ENCODE data around the gene PDZD4. TPM values are rescaled to one million over a fixed set of nuclear protein-coding genes. Genes with fewer than 3 reads are reported as not detected.

Gene PDZD4
- total and polyA plus RNA-seq, 10 donors: 3.7 to 21.8 (median 10.6) TPM

DNA sequence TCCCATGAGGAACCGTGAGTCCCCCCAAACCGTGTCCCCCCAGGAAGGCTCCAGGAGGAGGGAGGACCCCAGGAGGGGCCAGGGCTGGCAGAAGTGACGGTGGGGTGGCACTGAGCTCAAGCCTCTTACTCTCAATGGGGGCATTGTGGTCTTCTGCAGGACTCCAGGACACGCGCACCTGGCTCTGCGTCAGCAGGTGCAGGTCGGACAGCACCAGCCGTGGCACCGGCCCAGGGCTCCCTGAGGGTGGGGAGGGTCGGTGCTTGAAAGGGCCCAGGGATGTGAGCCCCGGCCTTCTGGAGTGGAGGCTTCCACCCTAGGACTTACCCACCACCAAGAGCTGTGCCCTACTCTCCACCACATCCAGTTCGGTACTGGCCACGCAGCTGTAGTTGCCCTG lies 37.3 kb upstream of the PDZD4 start:
- intact Hi-C loops (cut with DNase I; ENCODE audit: low total_unique reads): no loop called here
- no peak overlapping the region for H3K27ac ChIP-seq
- WGBS, 5 donors: 85 to 95% (median 90%) methylated on average over 3 to 13 of the region's 13 CpGs
- TF ChIP-seq POLR2AphosphoS5 (IDR thresholded peaks at IDR 0.05): no peak
- TF ChIP-seq, protein P1, sequence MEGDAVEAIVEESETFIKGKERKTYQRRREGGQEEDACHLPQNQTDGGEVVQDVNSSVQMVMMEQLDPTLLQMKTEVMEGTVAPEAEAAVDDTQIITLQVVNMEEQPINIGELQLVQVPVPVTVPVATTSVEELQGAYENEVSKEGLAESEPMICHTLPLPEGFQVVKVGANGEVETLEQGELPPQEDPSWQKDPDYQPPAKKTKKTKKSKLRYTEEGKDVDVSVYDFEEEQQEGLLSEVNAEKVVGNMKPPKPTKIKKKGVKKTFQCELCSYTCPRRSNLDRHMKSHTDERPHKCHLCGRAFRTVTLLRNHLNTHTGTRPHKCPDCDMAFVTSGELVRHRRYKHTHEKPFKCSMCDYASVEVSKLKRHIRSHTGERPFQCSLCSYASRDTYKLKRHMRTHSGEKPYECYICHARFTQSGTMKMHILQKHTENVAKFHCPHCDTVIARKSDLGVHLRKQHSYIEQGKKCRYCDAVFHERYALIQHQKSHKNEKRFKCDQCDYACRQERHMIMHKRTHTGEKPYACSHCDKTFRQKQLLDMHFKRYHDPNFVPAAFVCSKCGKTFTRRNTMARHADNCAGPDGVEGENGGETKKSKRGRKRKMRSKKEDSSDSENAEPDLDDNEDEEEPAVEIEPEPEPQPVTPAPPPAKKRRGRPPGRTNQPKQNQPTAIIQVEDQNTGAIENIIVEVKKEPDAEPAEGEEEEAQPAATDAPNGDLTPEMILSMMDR (IDR thresholded peaks at IDR 0.05 in 8 of 11, conservative IDR thresholded peaks at IDR 0.05 in 3 of 11): no peak
- TF ChIP-seq POLR2A (IDR thresholded peaks at IDR 0.05): no peak
- H3K4me1 ChIP-seq: no peaks in the 10 kb centered on the region
- peak; percentile 58 for DNase-seq
- H3K36me3 ChIP-seq: no peaks in the 10 kb centered on the region
- no peaks in the 10 kb centered on the region for H3K9me3 ChIP-seq
- no peak overlapping the region for H3K4me3 ChIP-seq
- H3K27me3 ChIP-seq (replicated peaks in 1 of 7): peaks cover 0 to 34% (median 6%) of the 10 kb centered on the region in 7 donors

DNA sequence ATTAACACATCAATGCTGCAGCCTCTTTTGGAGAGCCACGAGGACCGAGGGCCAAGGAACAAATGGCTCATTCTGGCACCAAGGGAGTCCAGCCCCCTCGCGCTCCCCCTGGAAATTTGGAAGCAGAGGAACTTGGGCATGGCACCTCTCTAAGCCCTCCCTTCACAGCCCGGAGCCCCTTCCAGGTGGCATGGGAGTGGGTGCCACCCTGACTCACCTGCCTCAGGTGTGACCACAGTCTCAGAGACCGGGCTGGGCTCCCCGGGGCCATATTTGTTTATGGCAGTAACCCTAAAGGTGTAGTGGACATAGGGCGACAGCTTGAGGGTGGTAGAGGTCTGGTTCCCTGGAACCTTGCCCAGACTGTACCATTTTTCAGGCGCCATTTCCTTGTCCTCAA lies 36.8 kb upstream of the PDZD4 start:
- Histone ChIP-seq H3K4me3 (no peak overlapping the region), H3K36me3 (no peaks in the 10 kb centered on the region), H3K9me3 (no peaks in the 10 kb centered on the region), H3K27me3 (replicated peaks in 1 of 7) (peaks cover 0 to 40% (median 6%) of the 10 kb centered on the region in 7 donors), H3K27ac (no peak overlapping the region), H3K4me1 (no peaks in the 10 kb centered on the region)
- 75 to 91% (median 81%) methylated on average over 6 to 9 of the region's 9 CpGs for WGBS, 5 donors
- intact Hi-C loops (cut with DNase I; ENCODE audit: low total_unique reads): no loop called here
- peak; percentile 60 for DNase-seq
- TF ChIP-seq, protein P1 (IDR thresholded peaks at IDR 0.05 in 8 of 11, conservative IDR thresholded peaks at IDR 0.05 in 3 of 11): no peak
- TF ChIP-seq POLR2A (IDR thresholded peaks at IDR 0.05): no peak
- TF ChIP-seq POLR2AphosphoS5 (IDR thresholded peaks at IDR 0.05): no peak

DNA sequence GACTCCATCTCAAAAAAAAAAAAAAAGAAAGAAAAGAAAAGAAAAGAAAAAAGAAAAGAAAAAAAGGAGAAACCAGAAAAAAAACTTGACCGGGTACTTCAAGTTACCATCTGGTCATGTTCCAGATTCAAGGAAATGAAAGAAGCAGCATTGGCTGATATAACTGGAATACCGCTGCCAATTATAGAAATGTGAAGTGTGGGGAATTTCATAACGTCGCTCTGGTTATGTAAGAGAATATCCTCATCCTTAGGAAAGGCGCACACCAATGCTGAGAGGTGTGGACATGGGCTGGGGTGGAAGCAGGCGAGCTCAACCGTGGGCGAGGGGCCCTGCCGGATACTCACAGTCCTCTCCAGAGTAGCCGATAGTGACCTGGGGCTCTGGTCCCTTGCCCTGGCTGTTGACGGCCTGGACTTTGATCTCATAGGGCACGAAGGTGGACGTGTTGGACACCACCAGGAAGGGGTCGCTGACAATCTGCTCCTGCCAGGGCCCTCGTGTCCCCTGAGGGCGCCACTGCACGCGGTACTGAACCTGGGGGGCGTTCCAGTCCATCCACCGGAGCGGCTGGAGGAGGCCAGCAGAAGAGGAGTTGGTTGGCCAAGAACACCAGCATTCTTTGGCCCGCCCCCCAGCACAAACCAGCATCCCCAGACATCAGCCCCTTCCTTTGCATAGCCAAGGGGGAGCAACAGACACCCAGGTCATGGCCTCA lies 36.1 kb upstream of the PDZD4 start:
- TF ChIP-seq POLR2A (IDR thresholded peaks at IDR 0.05) (no peak), POLR2AphosphoS5 (IDR thresholded peaks at IDR 0.05) (no peak)
- TF ChIP-seq, protein P1 (IDR thresholded peaks at IDR 0.05 in 8 of 11, conservative IDR thresholded peaks at IDR 0.05 in 3 of 11): no peak
- Histone ChIP-seq H3K27ac (no peak overlapping the region), H3K36me3 (no peaks in the 10 kb centered on the region), H3K4me1 (no peaks in the 10 kb centered on the region), H3K4me3 (no peak overlapping the region), H3K9me3 (no peaks in the 10 kb centered on the region), H3K27me3 (replicated peaks in 1 of 7) (peaks cover 0 to 42% (median 6%) of the 10 kb centered on the region in 7 donors)
- 78 to 84% (median 81%) methylated on average over 9 to 22 of the region's 22 CpGs for WGBS, 5 donors
- DNase-seq: peak; percentile 69
- intact Hi-C loops (cut with DNase I; ENCODE audit: low total_unique reads): no loop called here

DNA sequence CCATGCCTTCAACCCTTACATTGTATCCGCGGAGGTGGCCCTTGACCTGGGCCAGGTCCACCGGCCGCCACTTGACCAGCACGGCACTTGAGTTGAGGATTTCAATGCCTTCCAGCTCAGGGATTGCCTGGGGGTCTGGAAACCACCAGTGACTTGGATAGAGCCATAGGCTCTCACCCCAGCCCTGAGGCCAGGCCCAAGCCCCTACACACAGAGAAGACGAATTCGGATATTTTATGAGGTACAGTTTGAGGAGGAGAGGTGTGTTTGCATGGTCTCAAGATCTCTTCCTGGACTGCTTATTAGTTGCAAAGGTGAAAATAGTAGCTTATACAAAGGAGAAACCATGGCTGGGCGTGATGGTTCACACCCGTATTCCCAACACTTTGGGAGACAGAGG lies 35.3 kb upstream of the PDZD4 start:
- Histone ChIP-seq H3K4me3 (no peak overlapping the region), H3K36me3 (no peaks in the 10 kb centered on the region), H3K4me1 (no peaks in the 10 kb centered on the region), H3K27me3 (replicated peaks in 1 of 7) (peaks cover 0 to 34% (median 4%) of the 10 kb centered on the region in 7 donors), H3K27ac (no peak overlapping the region), H3K9me3 (no peaks in the 10 kb centered on the region)
- TF ChIP-seq, protein P1 (IDR thresholded peaks at IDR 0.05 in 8 of 11, conservative IDR thresholded peaks at IDR 0.05 in 3 of 11): no peak
- no peak for TF ChIP-seq POLR2A (IDR thresholded peaks at IDR 0.05)
- no peak for TF ChIP-seq POLR2AphosphoS5 (IDR thresholded peaks at IDR 0.05)
- WGBS, 5 donors: 91 to 98% (median 93%) methylated on average over 7 to 9 of the region's 9 CpGs
- intact Hi-C loops (cut with DNase I; ENCODE audit: low total_unique reads): no loop called here
- DNase-seq: peak; percentile 50

All from spleen (tissue), 11 donors.